B cell (primary cell): ENCODE results near the gene ZNF839.

Experiments used
- CTCF ChIP-seq: fragments of 200-600 bp; IDR thresholded peaks from one replicate; pipeline ENCODE4 v1.8.0; 2022; ENCODE audit warnings: antibody characterized with exemption, mild to moderate bottlenecking
- EZH2 ChIP-seq: IDR thresholded peaks from 2 replicates; pipeline ENCODE4 v1.6.1; 2012; ENCODE audit warnings: borderline replicate concordance, low read depth, mild to moderate bottlenecking, moderate library complexity, low read length; ENCODE audit not compliant: insufficient read depth, poor library complexity, severe bottlenecking

GRCh38 chr14:102351023-102351422, 31.5 kb downstream of the ZNF839 start:
- TF ChIP-seq CTCF (no peak), EZH2 (no peak)
